Stimulated activated CD4-positive, alpha-beta T cell treated with anti-CD3 and anti-CD28 coated beads, Interleukin-2, amount 100 ng/mL, for 4 hours (primary cell): ENCODE data around the gene ADAMTS14.

Source experiments
- DNase-seq: peaks from one replicate; pipeline ENCODE4 v3.0.0-alpha.2; 2020; ENCODE audit warnings: low read depth

Gene ADAMTS14

DNA sequence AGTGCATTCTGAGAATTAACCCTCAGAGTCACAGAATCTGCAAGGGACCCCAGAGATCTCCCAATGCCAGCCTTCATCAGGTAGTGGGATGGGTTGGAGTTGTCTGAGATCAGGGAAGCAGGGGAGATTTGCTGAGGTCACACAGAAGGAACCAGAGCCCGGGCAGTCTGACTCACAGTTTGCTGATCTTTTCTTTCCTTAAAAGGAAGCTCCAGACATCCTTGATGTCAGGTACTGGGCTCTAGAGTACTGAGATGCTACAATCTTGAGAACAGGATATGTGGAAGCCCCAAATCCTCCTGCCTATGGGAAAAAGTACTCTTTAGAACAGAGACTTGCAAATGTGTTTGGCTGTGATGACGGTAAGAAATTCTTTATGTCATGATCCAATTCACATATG, 112.2 kb downstream of the ADAMTS14 start:
- DNase-seq: no peak

DNA sequence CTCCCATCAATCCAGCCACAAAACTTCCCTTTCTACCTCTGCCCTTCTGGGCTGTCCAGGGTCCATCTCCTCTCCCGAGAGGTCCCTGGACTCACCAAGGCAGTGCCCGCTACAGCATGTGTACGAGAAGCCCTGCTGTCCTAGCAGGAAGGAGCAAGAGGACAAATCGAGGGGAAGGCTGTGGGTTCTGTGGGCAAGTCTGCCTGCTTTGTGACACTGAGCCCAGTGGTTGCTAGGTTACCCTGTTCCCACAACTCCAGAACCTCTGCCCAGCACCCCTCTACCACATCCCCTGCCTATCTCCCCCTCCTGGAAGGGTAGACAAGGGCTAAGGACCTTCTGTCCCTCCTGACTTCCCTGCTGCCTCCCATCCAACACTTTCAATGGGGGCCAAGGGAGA, 112.9 kb downstream of the ADAMTS14 start, which contains the start of gene TBATA:
TBATA (minus strand) TSS at position 188 of the 400 bp plus-strand sequence. CDS start 1,998 bp downstream, outside the sequence.
- DNase-seq: no peak

DNA sequence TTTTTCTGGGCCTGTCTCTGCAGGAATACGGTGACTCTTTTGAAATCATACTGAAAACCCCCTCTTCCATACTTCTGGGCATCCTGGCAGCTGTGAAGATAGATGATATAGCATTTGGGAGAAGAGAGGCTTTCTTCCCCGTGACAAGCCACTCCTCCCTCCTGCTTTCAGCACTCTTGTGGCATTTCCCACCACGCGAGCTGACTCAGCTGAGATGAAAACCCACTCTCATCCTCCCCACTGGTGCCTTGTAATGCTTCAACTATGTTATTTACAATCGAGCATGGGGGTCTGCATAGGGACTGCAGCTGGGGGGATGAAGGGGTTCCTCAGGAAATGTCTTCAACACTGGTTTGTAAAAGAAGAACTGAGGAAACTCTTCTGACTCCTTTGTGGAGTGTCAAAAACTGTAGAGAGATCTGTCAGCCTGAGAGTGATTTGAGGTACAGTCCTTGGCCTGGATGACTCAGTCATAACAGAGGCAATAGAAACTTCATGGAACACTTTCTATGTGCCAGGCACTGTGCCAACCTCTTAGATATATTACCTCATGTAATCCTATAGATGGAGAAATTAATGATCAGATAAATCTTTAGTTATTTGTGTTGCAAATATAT, 114.6 kb downstream of the ADAMTS14 start:
- DNase-seq: no peak

DNA sequence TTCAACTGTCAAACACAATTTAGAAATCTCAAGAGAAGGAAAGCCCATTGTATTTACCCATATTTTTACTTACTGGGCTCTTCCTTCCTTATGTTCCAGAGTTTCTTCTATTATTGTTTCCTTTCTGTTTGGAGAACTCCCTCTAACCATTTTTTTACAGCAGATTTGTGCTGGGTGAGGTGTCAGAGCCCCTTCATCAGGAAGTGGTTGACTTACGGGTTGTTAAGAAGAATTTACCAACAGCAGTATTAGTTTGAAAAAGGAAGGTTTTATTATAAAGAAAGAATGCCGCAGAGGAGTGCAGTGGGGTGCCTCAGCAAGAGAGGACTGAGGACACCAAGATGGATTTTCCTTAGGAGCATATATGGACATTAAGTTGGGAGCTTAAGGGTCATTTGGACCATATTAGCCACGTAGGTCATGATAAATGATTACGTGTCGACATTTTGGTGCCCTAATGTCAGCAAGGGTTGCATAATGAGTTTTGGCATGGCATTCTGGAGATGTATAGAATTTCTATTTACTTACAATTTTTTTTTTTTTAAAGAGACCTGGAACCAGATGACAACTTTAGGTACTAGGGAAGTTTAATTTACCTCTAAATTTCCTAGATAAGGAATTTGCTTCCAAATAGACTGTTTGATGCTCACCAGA, 119.2 kb downstream of the ADAMTS14 start:
- no peak for DNase-seq

DNA sequence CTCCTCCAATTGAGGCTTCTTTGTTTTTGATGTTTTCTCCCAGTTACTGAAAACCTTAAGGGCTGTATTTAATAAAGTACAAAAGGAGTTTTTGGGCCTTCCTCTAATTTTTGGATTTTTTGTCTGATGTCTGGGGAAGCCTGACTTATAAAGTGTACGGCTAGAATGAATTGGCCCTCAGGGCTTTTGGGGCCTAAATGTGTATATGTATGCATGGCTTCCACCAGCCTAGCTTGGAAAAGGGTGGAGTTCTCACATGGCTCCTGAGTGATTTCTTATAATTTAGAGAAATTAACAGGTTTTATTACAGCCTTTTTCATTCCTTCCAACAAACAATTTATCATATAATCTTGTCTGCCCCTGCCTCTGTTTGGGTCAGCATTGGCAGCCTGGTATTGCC, 123.3 kb downstream of the ADAMTS14 start:
- no peak for DNase-seq

DNA sequence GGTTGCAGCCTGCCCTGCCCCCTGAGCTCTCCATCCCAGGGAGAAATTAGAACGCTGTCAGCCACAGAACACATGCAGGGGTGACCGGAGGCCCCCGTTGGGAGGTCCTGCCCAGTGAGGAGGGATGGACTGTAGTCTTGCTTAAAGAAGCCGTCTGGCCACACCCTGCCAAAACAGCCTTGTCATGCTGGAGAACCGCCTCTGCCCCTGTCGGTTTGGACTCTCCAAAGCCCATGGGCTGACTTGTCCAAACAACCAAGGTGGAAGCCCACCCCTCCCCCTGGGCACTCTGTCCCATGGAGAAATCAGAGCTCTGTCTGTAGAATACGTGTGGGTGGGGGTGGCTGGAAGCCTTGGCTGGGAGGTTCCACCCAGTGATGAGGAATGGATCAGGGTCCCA, 125.5 kb downstream of the ADAMTS14 start:
- DNase-seq: no peak

DNA sequence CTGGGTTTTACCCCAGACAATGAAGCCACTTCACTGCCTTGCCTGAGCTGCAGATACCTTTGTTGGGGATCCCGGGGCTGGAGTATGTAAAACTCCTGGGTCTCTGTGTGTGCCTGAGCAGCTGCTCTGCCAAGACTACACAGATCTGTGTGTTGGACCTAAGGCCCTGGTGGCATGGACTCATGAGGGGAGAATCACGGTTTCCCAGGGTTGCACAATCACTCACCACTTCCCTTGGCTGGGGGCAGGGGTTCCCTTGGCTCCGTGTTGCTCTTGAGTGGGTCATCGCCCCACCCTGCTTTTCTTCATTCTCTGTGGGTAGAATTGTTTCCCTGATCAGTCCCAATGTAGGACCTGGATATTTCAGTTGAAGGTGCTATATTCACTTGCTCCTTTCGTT, 126.8 kb downstream of the ADAMTS14 start:
- DNase-seq: no peak

DNA sequence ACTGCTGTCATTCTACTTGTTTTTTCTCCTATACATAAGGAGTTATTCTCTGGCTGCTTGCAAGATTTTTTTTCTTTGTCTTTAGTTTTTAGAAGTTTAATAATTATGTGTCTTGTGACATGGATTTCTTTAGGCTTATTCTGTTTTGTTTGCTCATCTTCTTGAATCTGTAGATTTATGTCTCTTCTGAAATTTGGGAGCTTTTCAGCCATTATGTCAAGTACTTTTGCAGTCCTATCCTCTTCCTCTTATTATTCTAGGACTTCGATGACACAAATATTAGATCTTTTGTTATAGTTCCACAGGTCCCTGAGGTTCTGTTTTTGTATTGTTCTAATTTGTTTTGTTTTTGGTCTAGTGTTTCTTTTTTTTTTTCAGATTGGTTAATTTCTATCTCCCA, 129.5 kb downstream of the ADAMTS14 start:
- DNase-seq: no peak

DNA sequence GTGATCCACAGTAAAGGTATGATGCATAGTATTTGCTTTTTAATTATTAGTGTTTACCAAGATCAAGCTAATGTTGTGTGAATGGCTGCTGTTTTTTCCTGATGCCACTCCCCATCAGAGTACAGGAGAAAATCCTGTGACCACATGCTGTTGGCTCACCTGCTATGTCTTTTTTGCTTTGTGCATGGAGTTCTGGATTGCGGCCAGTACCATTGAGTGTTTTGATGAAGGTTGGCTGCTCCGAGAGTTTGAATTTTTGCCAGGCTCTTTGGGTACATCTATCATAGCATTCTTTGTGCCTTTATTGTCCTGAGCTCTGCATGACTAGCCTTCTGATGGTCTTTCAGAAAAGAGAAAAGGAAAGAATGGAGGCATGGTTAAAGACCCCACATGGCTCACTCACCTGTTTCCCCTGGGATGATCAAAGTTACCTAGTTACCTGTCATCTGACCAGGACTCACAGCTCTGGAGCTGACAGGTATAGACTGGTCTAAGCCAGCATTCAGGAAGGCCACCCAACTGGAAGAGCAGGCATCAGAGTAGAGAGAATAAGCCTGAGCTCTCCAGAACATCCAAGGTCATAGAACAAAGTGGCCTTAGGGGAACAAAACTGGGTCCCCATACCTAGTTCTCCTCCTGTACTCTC, 131.6 kb downstream of the ADAMTS14 start:
- no peak for DNase-seq

DNA sequence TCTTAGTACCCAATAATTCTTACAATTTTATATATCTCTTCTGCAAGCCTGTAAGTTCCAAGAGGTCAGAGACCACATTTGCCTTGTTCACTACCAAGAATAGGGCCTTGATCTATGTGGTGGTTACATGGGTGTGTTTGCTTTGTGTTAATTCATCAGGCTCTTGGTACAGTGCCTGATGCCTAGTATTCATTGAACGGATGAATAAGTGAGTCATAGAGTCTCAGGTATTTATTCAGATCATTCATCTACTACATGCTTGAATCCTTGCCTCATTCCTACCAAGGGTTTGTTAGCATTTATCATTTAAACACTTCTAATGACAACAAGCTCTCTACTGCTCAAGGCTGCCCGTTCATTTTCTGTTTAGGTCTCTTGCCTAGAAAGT, 132.1 kb downstream of the ADAMTS14 start:
- no peak for DNase-seq

DNA sequence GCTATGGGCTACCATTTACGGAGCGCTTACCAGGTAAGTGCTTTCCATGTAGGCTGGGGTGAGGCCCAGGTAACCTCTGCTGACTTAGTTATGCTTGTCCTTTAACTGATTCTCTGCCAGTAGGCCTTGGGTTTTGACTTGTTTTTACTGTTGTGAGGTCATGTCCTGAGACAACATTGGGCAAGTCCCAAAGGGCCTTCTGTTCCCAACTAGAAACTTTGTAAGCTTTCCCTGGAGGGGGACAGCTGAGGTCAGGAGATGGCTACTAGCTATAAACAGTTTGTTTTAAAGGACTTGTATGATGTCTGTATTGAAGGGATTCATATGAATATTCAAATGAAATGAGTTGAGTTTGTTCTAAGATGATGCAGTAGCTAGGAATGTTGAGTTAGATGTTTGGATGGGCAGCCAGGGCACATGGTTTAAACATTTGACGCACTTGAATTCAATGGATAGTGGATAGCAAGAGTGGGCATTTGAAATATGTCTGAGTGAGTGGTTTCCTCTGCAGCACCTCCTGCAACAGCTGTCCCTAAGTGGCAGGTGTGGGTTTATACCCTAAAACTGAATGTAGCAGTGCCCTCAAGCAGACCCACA, 133.4 kb downstream of the ADAMTS14 start:
- DNase-seq: no peak

DNA sequence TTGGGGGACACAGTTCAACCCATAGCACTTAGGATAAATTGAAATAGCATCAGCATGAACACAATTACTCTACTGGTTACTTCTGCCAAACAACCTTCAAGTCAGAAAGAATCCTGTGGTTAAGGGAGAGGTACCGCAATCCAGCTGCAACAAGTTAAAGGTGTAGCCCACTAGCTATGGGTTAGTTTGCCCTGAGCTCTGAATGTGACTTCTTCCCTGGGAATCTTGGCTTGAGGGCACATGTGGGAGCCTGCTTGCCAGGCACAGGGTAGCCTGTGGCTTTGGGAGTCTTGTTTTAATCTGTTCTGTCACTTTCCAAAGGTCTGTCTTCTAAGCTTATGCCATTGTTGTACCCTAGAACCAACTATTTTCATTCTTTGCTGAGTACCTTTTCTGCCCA, 134.5 kb downstream of the ADAMTS14 start:
- DNase-seq: no peak

DNA sequence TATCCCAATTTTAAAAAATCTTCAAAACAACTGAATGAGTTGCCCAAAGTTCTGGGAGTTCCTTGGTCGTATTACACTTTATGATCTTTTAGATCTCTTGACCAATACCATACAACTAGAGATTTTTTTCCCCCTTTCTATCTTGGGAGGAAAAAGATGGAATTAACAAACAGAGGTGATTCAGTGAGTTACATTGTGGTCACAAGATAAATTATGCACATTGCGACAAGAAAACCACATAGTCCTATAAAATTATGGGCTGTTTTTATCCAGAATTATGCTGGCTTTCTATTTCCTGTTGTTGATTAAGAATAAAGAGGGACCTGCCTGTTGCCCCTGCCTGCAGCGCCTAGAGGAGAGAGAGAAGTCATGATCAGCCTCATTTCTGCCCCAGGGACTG, 135.2 kb downstream of the ADAMTS14 start:
- DNase-seq: no peak

DNA sequence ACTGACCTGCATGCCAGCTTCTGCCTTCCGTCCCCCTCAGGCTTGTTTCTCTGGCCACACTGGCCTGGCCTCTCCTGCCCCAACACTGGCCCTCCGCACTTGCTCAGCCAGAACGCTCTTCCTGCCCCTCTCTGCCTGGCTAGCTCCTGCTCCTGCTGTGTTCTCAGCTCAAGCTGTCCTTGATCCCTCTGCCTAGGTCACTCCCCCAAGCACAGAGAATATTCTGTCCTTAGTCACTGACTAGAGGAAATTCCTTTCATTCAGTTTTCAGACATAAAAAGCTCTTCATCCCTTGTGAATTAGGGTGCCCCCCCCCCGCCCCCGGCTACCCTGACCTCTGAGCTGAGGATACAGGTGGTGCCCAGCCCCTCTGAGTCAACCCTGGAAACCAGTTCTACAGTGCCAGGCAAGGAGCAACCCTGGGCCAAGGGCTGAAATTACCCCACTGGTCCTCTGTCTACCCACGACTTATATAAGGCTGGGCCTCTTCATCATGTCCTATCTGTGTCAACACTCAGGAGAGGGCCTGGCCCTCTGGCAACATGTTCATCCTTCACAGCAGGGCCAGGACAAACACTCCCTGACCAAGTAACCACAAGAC, 136.8 kb downstream of the ADAMTS14 start:
- no peak for DNase-seq

DNA sequence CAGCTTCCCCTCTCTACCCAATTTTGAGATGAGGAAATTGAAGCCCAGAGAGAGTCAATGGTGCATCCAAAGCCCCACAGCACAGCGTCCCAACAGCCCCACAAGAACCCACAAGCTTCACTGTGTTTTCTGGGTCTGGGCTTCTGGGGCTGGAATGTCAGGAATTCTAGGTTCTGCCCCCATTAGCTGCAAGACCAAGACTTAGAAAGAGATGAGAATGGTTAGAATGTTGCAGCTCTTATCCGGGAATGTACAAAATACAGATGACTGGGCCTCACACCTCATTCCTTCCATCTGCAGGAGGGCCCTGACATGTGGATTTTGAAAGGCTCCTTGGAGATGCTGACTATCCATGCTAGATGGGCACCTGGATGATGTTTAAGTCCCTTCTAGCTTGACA, 137.4 kb downstream of the ADAMTS14 start:
- DNase-seq: no peak

DNA sequence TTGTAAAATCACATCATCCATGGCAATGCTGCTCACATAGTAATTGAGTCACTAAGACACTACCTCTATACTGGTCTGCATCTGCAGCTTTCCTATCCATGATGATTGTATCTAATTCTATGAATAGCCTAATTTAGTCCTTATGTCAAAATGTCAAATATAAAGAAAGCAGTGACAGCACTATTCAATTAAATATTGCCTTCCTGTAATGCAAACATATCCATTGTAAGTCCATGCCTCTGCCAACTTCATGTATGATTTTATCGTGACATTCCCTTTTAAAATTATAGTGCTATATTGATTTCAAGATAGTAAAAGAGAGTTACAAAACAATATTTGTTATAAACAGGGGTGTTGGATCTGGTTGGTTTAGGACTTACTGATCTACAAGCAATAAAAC, 138.7 kb downstream of the ADAMTS14 start:
- DNase-seq: no peak

DNA sequence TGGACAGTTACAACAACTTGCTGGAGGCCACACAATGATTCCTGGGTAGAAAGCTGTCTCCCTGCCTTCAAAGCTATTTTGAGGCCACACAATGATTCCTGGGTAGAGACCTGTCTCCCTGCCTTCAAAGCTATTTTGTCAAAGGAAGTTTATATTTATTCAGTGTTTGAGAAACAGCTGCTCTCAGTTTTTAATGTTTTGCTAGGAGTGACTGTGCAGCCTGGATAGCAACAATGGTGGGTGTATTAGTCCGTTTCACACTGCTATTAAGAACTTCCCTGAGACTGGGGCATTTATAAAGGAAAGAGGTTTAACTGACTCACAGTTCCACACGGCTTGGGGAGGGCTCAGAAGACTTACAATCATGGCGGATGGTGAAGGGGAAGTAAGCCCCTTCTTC, 139.6 kb downstream of the ADAMTS14 start:
- no peak for DNase-seq
